ENCODE measurements around the gene TREML4.

TREML4 gene

DNA sequence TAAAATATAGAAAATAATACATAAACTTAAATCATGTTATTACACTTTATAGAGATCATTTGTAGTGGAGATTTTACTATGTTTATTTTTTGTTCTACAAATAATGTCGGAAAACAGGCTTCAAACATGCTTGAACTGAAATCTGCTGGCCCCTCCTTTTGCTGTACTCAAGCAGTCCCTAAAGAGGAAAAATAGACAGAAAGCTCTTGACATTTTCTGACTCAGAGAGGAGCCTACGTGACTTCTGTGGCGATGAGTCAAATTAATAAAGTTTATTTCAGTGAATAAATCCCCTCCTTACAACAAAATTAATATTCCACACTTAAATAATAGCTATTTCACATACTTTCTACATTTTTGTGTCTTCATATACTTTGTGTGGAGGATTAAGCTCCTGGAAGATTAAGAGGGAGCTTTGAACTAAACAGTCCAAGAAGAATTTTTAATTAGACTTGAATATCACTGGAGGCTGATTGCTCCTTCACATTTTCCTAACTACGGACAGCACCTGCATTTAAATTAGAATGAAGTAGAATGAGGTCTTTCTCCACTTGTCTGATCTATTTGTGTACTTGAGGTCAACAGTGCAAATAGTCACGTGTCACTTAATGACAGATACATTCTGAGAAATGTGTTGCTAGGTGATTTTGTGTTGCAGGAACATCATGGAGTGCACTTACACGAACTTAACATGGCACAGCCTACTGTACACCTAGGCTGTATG is 60.0 kb downstream of the TREML4 start:
- DNase-seq, result no peak

Measured in CD4-positive, alpha-beta T cell treated with Interleukin-17A for 1 hour (primary cell).